GM18909 (cell line): ENCODE measurements around the gene GNMT.

ENCODE experiments used
- ATAC-seq: cut with Tn5 transposase; IDR thresholded peaks from one replicate; pipeline ENCODE4 v1.9.1; 2021; ENCODE audit warnings: mild to moderate bottlenecking; ENCODE audit not compliant: unreplicated experiment, poor library complexity

GNMT gene

DNA sequence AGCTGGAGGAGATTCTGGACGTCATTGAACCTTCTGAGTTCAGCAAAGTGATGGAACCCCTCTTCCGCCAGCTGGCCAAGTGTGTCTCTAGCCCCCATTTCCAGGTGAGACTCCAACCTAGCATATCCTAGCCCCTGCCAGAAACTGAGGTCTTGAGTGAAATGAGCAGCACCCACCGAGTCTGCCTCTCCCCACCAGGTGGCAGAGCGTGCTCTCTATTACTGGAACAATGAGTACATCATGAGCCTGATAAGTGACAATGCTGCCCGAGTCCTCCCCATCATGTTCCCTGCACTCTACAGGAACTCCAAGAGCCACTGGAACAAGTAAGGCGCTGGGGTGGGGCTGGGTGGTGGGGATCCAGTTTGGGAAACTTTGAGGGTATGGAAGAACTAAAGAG is 48.6 kb downstream of the GNMT start:
- no peak for ATAC-seq

DNA sequence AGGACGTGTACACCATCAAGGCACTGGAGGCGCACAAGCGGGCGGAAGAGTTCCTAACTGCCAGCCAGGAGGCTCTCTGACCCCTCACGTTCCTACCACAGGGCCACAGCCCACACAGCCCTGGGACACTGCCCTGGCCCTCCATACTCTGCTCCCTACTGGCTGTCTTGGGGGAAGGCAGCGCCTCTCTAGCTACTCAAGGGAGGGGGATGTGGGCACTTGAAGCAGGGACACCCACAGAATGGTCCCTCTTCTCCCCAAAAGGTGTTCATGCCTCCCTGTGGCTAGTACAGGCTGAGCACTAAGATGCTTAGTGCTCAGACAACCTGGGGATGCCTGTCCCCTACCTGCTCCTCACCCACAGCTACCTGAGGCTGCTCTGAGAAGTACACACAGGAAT is 50.7 kb downstream of the GNMT start:
- ATAC-seq, result no peak

DNA sequence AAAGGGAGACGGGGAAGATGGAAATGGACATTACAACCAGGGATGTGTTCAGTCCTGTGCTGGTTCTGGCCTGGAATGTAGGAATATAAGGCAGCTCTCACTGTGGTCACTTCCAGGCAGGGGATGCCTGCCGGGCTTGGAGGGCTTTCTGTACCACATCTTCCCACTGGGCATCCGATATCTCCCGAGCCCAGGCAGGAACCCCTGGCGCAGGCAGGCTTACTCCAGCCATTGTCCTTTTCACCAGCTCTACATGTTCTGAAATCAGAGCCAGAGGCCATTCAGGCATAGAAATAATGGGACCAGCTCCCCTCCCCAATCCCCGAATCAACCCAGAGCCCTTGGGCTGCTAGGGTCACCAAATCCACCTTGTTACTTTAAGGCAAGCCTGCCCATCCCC is 51.8 kb downstream of the GNMT start:
- ATAC-seq, result no peak

DNA sequence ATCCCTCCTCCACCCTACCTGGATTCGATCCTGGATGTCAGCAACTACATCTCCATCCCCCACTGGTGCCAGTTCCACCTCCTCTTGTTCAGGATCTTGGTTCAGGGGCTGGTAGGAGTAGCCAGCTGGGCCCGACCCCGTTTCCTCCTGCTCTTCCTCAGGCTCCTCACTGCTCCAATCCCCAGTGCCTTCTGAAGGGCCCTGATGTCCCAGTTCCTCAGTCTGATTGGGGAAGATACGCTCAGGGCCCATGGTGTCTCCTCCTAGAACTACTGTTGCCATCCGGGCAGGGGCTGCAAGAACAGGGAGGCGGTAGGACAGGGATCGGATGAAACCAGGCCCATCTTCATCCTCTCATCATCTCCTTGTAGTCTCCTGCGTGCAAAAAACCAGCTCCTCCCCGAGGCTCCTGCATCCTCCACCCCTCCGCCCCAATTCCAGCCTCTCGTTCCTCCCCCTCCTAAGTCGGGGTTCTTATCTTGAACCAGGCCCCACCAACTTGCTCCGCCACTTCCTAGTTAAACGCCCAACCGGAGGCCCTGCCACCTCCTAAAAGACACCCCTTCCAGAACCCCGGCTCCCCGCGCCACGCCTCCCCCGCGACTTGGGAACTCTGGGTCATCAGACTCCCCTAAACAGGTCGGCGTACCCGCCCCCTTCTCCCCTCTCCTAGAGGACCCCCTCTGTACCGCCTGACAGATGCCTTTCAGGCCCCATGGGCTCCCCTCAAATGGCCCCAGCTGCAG is 52.7 kb downstream of the GNMT start:
- peak; percentile 4 for ATAC-seq
